Gastroesophageal sphincter (tissue), 4 donors: Measurements from ENCODE around the gene RANBP17. TPM values are rescaled to one million over a fixed set of nuclear protein-coding genes. Genes with fewer than 3 reads are reported as not detected.
A peak's percentile ranks its signal among the peaks of the same experiment; 100 is the strongest.

Experiments used
- ATAC-seq: fragments of 150-250 bp; one replicate; pipeline ENCODE4 v1.9.1; 2016; ENCODE audit warnings: mild to moderate bottlenecking, moderate library complexity
- H3K27ac ChIP-seq, 4 donors: fragments of 200-600 bp; sonication (generic) in 3 of 4; 1 replicate in 3 of 4; 2 replicates in 1 of 4; pipeline ENCODE4 v1.5.1; 2016 to 2019
- H3K27me3 ChIP-seq: fragments of 200-600 bp; sonication (generic); one replicate; pipeline ENCODE4 v1.5.1; 2019
- H3K36me3 ChIP-seq, 2 donors: fragments of 200-600 bp; sonication (generic); one replicate each; pipeline ENCODE4 v1.5.1; 2019; ENCODE audit warnings: control low read depth in 1 of 2
- H3K4me1 ChIP-seq, 3 donors: fragments of 200-600 bp; sonication (generic); 1 replicate in 2 of 3; 2 replicates in 1 of 3; pipeline ENCODE4 v1.5.1; 2016 to 2019; ENCODE audit warnings: control low read depth in 2 of 3
- H3K4me3 ChIP-seq, 2 donors: fragments of 200-600 bp; sonication (generic); one replicate each; pipeline ENCODE4 v1.5.1; 2019; ENCODE audit warnings: mild to moderate bottlenecking in 1 of 2, moderate library complexity in 1 of 2
- H3K9me3 ChIP-seq, 3 donors: fragments of 200-600 bp; sonication (generic); one replicate each; pipeline ENCODE4 v1.5.1; 2017 to 2019; ENCODE audit warnings: control low read depth in 2 of 3
- EP300 ChIP-seq: sonication (generic); formaldehyde crosslinking; IDR thresholded peaks from one replicate; pipeline ENCODE4 v1.6.1; 2017; ENCODE audit warnings: antibody characterized with exemption, mild to moderate bottlenecking
- POLR2A ChIP-seq, 2 donors: fragments of 450-650 bp; IDR thresholded peaks; one replicate each; pipeline ENCODE4 v1.6.1; 2017; ENCODE audit warnings: antibody characterized with exemption in 2 of 2, mild to moderate bottlenecking in 2 of 2, moderate library complexity in 1 of 2
- POLR2AphosphoS5 ChIP-seq: sonication (generic); formaldehyde crosslinking; IDR thresholded peaks from one replicate; pipeline ENCODE4 v1.6.1; 2017; ENCODE audit warnings: antibody characterized with exemption
- WGBS, 2 donors: methylation state at CpG; one replicate each; pipeline ENCODE4 v1.1.5; 2018; ENCODE audit warnings: low coverage in 1 of 2; 5-methylcytosine and 5-hydroxymethylcytosine counted together
- total RNA-seq, 4 donors: library from RNA; depleted of rRNA; stranded (reverse); fragments of >200 nt; gene quantifications; one replicate each; pipeline ENCODE4 v1.1.0, GENCODE V29; 2016
- TF ChIP-seq, protein P1 (sequence below), 4 experiments: fragments of 200-600 bp in 2 of 4; fragments of 450-650 bp in 2 of 4; sonication (generic) in 1 of 4; IDR thresholded peaks; one replicate each; pipeline ENCODE4 v1.5.1; 2017 to 2019; ENCODE audit warnings: antibody characterized with exemption in 4 of 4, mild to moderate bottlenecking in 2 of 4, moderate library complexity in 2 of 4

Gene RANBP17
- total RNA-seq = 10 to 100 TPM in 3 of 4 donors, 1 to 10 TPM in 1; 7.7 to 21.7 (median 13.8) TPM

DNA sequence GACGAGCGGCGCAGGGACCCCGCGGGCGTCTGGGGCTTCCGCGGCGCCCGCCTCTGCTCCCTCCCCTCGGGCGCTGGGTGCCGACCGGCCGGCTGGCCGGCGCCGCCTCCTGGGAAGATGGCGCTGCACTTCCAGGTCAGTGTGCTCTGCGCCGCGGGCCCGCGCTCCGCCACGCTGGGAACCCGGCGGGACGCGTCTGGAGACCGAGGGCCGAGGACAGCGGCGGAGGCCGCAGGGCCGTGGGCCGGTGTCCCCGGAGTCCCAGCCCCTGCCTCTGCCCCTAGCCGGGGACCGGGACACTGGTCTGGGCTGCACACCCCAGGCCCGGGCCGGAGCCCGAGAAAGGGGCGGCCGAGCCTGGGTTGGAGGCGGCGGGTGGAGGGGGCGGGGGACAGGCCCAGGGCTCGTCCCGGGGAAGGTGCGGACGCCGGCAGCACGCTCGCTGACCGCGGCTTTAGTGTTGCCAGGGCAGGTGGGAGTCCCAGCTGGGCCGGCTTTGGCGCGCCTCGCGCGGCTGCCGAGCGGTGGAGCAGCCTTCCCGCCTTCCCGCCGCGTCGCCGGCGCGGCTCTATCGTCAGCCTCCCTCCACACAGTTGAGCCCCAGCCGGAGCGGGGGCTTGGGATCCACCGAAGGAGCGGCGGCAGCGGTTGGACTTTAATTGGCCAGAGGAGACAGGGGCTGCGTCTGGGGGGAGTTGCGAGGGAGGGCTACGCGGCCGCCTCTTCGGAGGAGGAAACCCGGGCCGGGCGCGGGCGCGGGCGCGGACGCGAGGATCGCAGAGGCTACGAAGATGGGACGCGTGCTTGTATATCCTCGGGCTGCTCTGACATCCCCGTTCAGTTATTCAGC lies at the start of gene RANBP17:
Gene RANBP17 (plus strand): TSS at position 102 of the 850 bp plus-strand sequence.
- Histone ChIP-seq H3K27ac (peak within 1 kb of the TSS in 3 of 4 donors; percentile 48 to 74 (median 55)), H3K36me3 (no peaks in the 10 kb centered on the region), H3K4me1 (peaks cover 0 to 17% (median 0%) of the 10 kb centered on the region in 3 donors), H3K9me3 (peaks cover 0 to 33% (median 0%) of the 10 kb centered on the region in 3 donors), H3K27me3 (no peaks in the 10 kb centered on the region), H3K4me3 (peak within 1 kb of the TSS; percentile 66 to 76)
- TF ChIP-seq, protein P1, sequence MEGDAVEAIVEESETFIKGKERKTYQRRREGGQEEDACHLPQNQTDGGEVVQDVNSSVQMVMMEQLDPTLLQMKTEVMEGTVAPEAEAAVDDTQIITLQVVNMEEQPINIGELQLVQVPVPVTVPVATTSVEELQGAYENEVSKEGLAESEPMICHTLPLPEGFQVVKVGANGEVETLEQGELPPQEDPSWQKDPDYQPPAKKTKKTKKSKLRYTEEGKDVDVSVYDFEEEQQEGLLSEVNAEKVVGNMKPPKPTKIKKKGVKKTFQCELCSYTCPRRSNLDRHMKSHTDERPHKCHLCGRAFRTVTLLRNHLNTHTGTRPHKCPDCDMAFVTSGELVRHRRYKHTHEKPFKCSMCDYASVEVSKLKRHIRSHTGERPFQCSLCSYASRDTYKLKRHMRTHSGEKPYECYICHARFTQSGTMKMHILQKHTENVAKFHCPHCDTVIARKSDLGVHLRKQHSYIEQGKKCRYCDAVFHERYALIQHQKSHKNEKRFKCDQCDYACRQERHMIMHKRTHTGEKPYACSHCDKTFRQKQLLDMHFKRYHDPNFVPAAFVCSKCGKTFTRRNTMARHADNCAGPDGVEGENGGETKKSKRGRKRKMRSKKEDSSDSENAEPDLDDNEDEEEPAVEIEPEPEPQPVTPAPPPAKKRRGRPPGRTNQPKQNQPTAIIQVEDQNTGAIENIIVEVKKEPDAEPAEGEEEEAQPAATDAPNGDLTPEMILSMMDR (IDR thresholded peaks at IDR 0.05) = peak in 1 of 4 experiments; percentile 17
- no peak for TF ChIP-seq POLR2AphosphoS5
- ATAC-seq = peak; percentile 80
- no CpG with 5 or more reads among the region's 102 CpGs for WGBS, 2 donors

DNA sequence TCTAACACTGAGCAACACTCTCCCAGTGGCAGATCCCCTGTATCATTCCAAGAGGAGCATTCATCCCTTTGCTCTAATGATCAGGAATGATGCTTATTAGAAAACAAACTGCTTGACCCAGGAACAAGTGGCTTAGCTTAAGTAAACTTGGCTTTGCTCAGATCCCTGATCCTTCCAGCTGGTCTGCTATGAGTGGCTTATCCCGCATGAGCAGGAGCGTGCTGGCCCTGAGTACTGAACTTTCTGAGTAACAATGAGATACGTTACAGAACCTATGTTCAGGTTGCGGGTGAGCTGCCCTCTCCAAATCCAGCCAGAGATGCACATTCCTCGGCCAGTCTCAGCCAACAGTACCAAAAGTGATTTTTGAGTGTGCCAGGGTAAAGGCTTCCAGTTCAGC lies 48.6 kb upstream of the RANBP17 start:
- Histone ChIP-seq H3K27ac (no peak overlapping the region), H3K27me3 (peaks cover 4% of the 10 kb centered on the region), H3K4me1 (no peaks in the 10 kb centered on the region), H3K4me3 (no peak overlapping the region), H3K9me3 (no peaks in the 10 kb centered on the region), H3K36me3 (no peaks in the 10 kb centered on the region)
- TF ChIP-seq POLR2A (IDR thresholded peaks at IDR 0.05) (no peak), EP300 (no peak), POLR2AphosphoS5 (no peak)
- TF ChIP-seq, protein P1 (IDR thresholded peaks at IDR 0.05) = no peak
- 50 to 71% methylated on average over 1 of the region's 5 CpGs for WGBS, 2 donors
- no peak for ATAC-seq

GRCh38 chr5:170817195-170817594 lies 44.6 kb upstream of the RANBP17 start:
- Histone ChIP-seq H3K4me1 (no peaks in the 10 kb centered on the region), H3K27ac (no peak overlapping the region), H3K4me3 (no peak overlapping the region), H3K36me3 (no peaks in the 10 kb centered on the region), H3K9me3 (no peaks in the 10 kb centered on the region), H3K27me3 (no peaks in the 10 kb centered on the region)
- TF ChIP-seq, protein P1 (IDR thresholded peaks at IDR 0.05) = no peak
- TF ChIP-seq EP300 = no peak
- no peak for TF ChIP-seq POLR2A (IDR thresholded peaks at IDR 0.05)
- TF ChIP-seq POLR2AphosphoS5 = no peak
- 79 to 83% methylated on average over 2 to 3 of the region's 3 CpGs for WGBS, 2 donors
- ATAC-seq = no peak

GRCh38 chr5:170818232-170818631 lies 43.6 kb upstream of the RANBP17 start:
- TF ChIP-seq, protein P1 (IDR thresholded peaks at IDR 0.05) = no peak
- TF ChIP-seq EP300 (no peak), POLR2AphosphoS5 (no peak), POLR2A (IDR thresholded peaks at IDR 0.05) (no peak)
- H3K36me3 ChIP-seq = no peaks in the 10 kb centered on the region
- no peak for ATAC-seq
- H3K9me3 ChIP-seq = no peaks in the 10 kb centered on the region
- H3K27me3 ChIP-seq = no peaks in the 10 kb centered on the region
- no peak overlapping the region for H3K27ac ChIP-seq
- H3K4me1 ChIP-seq = no peaks in the 10 kb centered on the region
- 79 to 88% methylated on average over 1 of the region's 1 CpG for WGBS, 2 donors
- H3K4me3 ChIP-seq = no peak overlapping the region

DNA sequence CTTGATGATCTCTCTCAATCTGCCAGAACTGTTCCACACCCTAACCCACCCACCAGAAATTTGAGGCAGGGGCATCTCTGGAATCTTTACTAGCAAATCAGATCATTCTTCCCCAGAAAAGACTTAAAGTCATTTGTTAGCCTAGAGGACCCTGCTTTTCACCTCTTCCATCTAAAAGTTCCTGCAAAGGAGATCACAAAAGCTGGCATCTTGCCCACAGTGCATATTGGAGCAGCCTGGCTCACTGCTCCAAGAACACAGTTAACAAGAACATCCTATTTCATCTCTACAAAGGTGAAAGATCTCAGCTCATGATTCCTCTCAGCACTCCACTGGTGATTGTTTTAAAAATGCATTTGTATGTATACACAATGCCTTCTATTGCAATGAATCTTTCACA lies 42.0 kb upstream of the RANBP17 start:
- H3K36me3 ChIP-seq = no peaks in the 10 kb centered on the region
- H3K27me3 ChIP-seq = no peaks in the 10 kb centered on the region
- H3K4me3 ChIP-seq = no peak overlapping the region
- no peaks in the 10 kb centered on the region for H3K4me1 ChIP-seq
- TF ChIP-seq POLR2AphosphoS5 = no peak
- TF ChIP-seq EP300 = no peak
- no peak for TF ChIP-seq POLR2A (IDR thresholded peaks at IDR 0.05)
- TF ChIP-seq, protein P1 (IDR thresholded peaks at IDR 0.05) = no peak
- no peak for ATAC-seq
- no peaks in the 10 kb centered on the region for H3K9me3 ChIP-seq
- no peak overlapping the region for H3K27ac ChIP-seq
